ENCODE data around the gene IKBKG. TPM values are rescaled to one million over a fixed set of nuclear protein-coding genes. Genes with fewer than 3 reads are reported as not detected.

The IKBKG gene
- total and polyA plus RNA-seq, 12 donors = 11.6 to 27.0 (median 15.1) TPM

GRCh38 chrX:154541896-154542722 is 5.3 kb upstream of the IKBKG start:
- peak overlapping the region in 9 of 10 donors; percentile 34 to 90 (median 69) for H3K27ac ChIP-seq
- H3K9me3 ChIP-seq = peaks cover 0 to 3% (median 0%) of the 10 kb centered on the region in 11 donors
- WGBS, 2 donors = 39 to 56% methylated on average over 12 of the region's 12 CpGs
- intact Hi-C loops (cut with DNase I) = no loop called here
- DNase-seq = peak; percentile 62 to 69
- peaks cover 0 to 17% (median 0%) of the 10 kb centered on the region in 9 donors for H3K36me3 ChIP-seq
- peak; percentile 26 to 73 (median 61) for ATAC-seq
- H3K4me3 ChIP-seq = peak overlapping the region in 1 of 10 donors; percentile 28
- peaks cover 0 to 55% (median 15%) of the 10 kb centered on the region in 9 donors for H3K4me1 ChIP-seq
- no peaks in the 10 kb centered on the region for H3K27me3 ChIP-seq
- TF ChIP-seq CTCF (IDR thresholded peaks at IDR 0.05) = no peak

GRCh38 chrX:154542723-154543424 is 4.5 kb upstream of the IKBKG start:
- H3K4me3 ChIP-seq = peak overlapping the region in 1 of 10 donors; percentile 28
- H3K36me3 ChIP-seq = peaks cover 0 to 17% (median 0%) of the 10 kb centered on the region in 9 donors
- H3K9me3 ChIP-seq = peaks cover 0 to 9% (median 0%) of the 10 kb centered on the region in 11 donors
- TF ChIP-seq CTCF (IDR thresholded peaks at IDR 0.05) = no peak
- no peak for ATAC-seq
- H3K27me3 ChIP-seq = no peaks in the 10 kb centered on the region
- 76 to 95% methylated on average over 16 to 20 of the region's 20 CpGs for WGBS, 2 donors
- intact Hi-C loops (cut with DNase I) = no loop called here
- H3K27ac ChIP-seq = peak overlapping the region in 8 of 10 donors; percentile 22 to 90 (median 70)
- peaks cover 0 to 55% (median 15%) of the 10 kb centered on the region in 9 donors for H3K4me1 ChIP-seq
- no peak for DNase-seq

GRCh38 chrX:154545673-154546274 is 1.6 kb upstream of the IKBKG start:
- intact Hi-C loops (cut with DNase I) = no loop called here
- Histone ChIP-seq H3K36me3 (peaks cover 0 to 16% (median 0%) of the 10 kb centered on the region in 9 donors), H3K27me3 (no peaks in the 10 kb centered on the region), H3K4me1 (peaks cover 0 to 72% (median 24%) of the 10 kb centered on the region in 9 donors), H3K9me3 (peaks cover 0 to 9% (median 0%) of the 10 kb centered on the region in 11 donors), H3K27ac (peak overlapping the region in 2 of 10 donors; percentile 92 to 94), H3K4me3 (peak overlapping the region in 8 of 10 donors; percentile 58 to 85 (median 76))
- DNase-seq (no peak), ATAC-seq (no peak)
- TF ChIP-seq CTCF (IDR thresholded peaks at IDR 0.05) = no peak
- WGBS, 2 donors = 90 to 98% methylated on average over 14 to 17 of the region's 17 CpGs

All from heart right ventricle (tissue), 16 donors.